Measurements from ENCODE around the gene TLX1. TPM values are rescaled to one million over a fixed set of nuclear protein-coding genes. Genes with fewer than 3 reads are reported as not detected.

The TLX1 gene
- total and polyA plus RNA-seq, 7 donors, result 0.07 TPM; not detected in 6

- Histone ChIP-seq H3K4me3 (peak overlapping the region in 3 of 4 donors; percentile 10 to 35 (median 35)), H3K27ac (no peak overlapping the region), H3K27me3 (peaks cover 0 to 64% (median 0%) of the 10 kb centered on the region in 3 donors), H3K36me3 (no peaks in the 10 kb centered on the region), H3K9me3 (no peaks in the 10 kb centered on the region), H3K4me1 (peaks cover 0 to 5% (median 2%) of the 10 kb centered on the region in 4 donors)
- intact Hi-C loops (cut with DNase I), result loop anchor here (2.0 kb wide), 1 partner anchor 409 kb away; no protein-coding TSS in a partner anchor
- DNase-seq, result peak; percentile 79
- TF ChIP-seq EP300 (IDR thresholded peaks at IDR 0.05), result no peak
- TF ChIP-seq, protein P1, sequence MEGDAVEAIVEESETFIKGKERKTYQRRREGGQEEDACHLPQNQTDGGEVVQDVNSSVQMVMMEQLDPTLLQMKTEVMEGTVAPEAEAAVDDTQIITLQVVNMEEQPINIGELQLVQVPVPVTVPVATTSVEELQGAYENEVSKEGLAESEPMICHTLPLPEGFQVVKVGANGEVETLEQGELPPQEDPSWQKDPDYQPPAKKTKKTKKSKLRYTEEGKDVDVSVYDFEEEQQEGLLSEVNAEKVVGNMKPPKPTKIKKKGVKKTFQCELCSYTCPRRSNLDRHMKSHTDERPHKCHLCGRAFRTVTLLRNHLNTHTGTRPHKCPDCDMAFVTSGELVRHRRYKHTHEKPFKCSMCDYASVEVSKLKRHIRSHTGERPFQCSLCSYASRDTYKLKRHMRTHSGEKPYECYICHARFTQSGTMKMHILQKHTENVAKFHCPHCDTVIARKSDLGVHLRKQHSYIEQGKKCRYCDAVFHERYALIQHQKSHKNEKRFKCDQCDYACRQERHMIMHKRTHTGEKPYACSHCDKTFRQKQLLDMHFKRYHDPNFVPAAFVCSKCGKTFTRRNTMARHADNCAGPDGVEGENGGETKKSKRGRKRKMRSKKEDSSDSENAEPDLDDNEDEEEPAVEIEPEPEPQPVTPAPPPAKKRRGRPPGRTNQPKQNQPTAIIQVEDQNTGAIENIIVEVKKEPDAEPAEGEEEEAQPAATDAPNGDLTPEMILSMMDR (IDR thresholded peaks at IDR 0.05), result peak; percentile 79 to 99 (median 89)
- WGBS, 2 donors, result 3 to 5% methylated on average over 20 of the region's 20 CpGs
These were observed 30.6 kb downstream of the TLX1 start for GRCh38 chr10:101161494-101162299.

- Histone ChIP-seq H3K4me1 (peaks cover 0 to 5% (median 2%) of the 10 kb centered on the region in 4 donors), H3K36me3 (no peaks in the 10 kb centered on the region), H3K4me3 (no peak overlapping the region), H3K27ac (no peak overlapping the region), H3K9me3 (no peaks in the 10 kb centered on the region), H3K27me3 (peaks cover 0 to 65% (median 5%) of the 10 kb centered on the region in 3 donors)
- WGBS, 2 donors, result 16 to 52% methylated on average over 3 of the region's 3 CpGs
- no peak for TF ChIP-seq POLR2A (IDR thresholded peaks at IDR 0.05)
- TF ChIP-seq, protein P1 (IDR thresholded peaks at IDR 0.05), result no peak
- no peak for TF ChIP-seq EP300 (IDR thresholded peaks at IDR 0.05)
- no peak for TF ChIP-seq POLR2AphosphoS5 (IDR thresholded peaks at IDR 0.05)
- intact Hi-C loops (cut with DNase I), result no loop called here
- no peak for DNase-seq
These were observed 31.6 kb downstream of the TLX1 start for GRCh38 chr10:101162677-101163076.

DNA sequence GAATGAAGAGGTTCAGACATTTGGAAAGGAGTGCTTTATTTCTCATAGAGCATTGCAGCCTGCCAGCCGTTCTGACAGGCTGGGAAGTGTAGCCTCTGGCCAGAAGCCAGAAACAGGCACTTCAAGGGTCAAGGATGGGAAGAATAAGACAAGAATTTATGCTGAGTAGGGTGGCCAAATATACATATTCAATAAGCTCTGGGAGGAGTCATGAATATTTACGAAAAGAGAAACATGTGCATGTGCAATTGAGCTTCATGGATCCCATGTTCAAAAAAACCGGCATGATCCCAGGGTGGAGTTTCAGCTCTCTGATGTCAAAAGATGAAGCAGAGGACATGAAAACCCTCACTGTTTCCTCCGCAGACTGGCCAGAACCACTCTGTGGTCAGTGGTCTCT is 32.9 kb downstream of the TLX1 start:
- WGBS, 2 donors, result 31 to 50% methylated on average over 4 of the region's 4 CpGs
- Histone ChIP-seq H3K27ac (no peak overlapping the region), H3K9me3 (no peaks in the 10 kb centered on the region), H3K4me3 (no peak overlapping the region), H3K36me3 (no peaks in the 10 kb centered on the region), H3K27me3 (peaks cover 0 to 57% (median 5%) of the 10 kb centered on the region in 3 donors), H3K4me1 (peaks cover 0 to 5% (median 2%) of the 10 kb centered on the region in 4 donors)
- intact Hi-C loops (cut with DNase I), result no loop called here
- DNase-seq, result no peak
- TF ChIP-seq POLR2A (IDR thresholded peaks at IDR 0.05), result no peak
- TF ChIP-seq, protein P1 (IDR thresholded peaks at IDR 0.05), result no peak
- TF ChIP-seq POLR2AphosphoS5 (IDR thresholded peaks at IDR 0.05), result no peak
- TF ChIP-seq EP300 (IDR thresholded peaks at IDR 0.05), result no peak

DNA sequence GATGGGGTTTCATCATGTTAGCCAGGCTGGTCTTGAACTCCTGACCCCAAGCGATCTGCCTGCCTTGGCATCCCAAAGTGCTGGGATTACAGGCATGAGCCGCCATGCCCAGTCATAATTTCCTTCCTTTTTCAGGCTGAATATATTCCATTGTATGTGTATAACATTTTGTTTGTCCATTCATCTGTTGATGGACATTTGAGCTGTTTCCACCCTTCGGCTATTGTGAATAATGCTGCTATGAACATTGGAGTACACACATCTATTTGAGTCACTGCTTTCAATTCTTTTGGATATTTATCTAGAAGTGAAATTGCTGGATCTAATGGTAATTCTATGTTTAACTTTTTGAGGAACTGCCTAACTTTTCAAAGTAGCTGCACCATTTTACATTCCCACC is 34.6 kb downstream of the TLX1 start:
- DNase-seq, result no peak
- Histone ChIP-seq H3K27ac (no peak overlapping the region), H3K4me1 (peaks cover 0 to 5% (median 2%) of the 10 kb centered on the region in 4 donors), H3K4me3 (no peak overlapping the region), H3K36me3 (no peaks in the 10 kb centered on the region), H3K27me3 (peaks cover 0 to 58% (median 5%) of the 10 kb centered on the region in 3 donors), H3K9me3 (no peaks in the 10 kb centered on the region)
- WGBS, 2 donors, result 69 to 74% methylated on average over 3 of the region's 3 CpGs
- TF ChIP-seq POLR2AphosphoS5 (IDR thresholded peaks at IDR 0.05), result no peak
- no peak for TF ChIP-seq EP300 (IDR thresholded peaks at IDR 0.05)
- TF ChIP-seq, protein P1 (IDR thresholded peaks at IDR 0.05), result no peak
- TF ChIP-seq POLR2A (IDR thresholded peaks at IDR 0.05), result no peak
- intact Hi-C loops (cut with DNase I), result no loop called here
